A204.1 (cell line): ENCODE measurements around the gene AGAP1.

Source experiments
- FAIRE-seq: peaks from 2 replicates; lab custom pipeline; 2012; peaks lifted over from hg19 to GRCh38; lab: Jason Lieb, UNC

The AGAP1 gene

DNA sequence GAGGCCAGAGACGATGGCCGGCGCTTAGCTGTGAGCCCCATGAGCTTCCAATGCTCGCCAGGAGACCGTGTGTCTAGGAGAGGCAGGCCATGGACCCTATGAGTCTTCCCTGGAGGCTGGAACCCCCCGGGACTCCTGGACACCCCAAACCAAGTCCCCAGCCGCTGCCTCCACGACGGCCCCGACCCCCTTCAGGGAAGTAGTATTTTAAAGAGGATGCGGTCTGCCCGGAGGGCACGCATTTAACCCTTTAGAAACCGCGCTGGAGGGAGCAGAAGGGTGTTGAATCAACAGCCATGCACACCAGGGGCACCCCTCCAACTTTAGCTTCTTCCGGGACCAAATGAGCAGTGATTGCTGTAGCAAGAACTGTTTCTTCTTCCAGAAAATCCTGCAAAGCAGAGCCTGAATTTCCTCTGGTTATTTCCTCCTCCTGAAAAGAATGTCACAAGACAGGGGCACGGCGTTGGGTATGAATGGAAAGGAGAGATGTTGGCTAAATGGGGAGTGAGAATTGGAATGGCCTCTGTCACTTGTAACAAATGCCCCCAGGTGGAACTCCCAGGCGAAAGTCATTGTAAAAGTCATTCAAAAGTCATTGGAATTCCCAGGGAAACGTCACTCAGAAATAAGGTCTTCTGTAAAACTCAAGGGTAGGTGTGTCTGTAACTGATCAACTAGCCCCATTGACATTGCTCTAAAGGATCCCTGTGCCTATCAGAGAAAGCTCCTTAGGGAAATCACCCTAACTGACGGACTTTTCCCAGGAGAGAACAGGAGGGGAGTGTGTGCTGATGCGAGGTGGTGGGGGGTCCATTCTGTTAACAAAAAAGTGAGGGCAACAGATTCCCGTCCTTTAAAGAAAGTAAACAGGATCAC is 680.1 kb downstream of the AGAP1 start:
- FAIRE-seq: no peak

DNA sequence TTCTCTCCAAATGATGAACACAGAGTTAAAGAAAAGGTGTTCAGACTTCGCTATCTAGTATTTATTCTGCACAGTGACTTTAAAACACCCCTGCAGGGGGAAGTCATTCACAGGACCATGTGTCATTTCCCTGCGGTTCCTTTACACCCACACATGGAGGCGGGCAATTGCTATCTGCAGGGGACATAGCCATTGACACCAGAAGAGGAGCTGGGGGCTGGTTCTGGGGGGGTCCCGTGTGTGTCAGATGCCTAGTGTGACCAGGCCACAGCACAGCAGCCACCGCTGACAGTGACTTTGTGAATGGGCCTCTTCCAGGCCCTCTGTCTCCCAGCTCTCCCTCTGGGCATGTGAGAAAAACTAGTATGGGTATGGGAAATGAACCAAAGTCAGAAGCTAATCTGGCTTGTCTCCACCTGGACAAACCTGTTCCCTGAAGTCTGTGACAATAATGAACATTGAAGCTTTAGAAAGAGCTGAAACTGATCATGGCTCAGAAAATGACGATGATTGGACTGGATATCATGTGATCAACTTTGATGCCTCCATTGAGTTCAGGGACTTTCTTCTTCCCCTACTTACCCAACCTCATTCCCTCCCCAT is 681.8 kb downstream of the AGAP1 start:
- no peak for FAIRE-seq

DNA sequence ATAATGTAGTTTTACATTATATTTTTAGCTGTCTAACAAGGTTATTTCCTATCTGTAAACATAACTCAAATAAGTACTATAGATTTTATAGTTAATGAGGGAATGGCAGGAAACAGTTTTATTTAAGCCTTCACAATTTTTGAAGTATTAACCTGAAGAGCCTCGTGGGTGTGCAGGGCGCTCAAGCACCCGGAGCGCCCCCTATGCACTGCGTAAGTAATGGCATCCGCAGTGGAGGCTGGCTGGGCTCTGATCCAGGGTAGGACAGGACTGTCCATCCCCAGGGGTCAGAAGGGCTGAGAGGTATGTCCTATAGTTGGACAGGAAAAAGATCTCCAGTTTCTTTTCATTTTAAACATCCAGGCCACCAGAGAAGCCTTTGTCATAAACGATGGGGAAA is 682.6 kb downstream of the AGAP1 start:
- FAIRE-seq: no peak

DNA sequence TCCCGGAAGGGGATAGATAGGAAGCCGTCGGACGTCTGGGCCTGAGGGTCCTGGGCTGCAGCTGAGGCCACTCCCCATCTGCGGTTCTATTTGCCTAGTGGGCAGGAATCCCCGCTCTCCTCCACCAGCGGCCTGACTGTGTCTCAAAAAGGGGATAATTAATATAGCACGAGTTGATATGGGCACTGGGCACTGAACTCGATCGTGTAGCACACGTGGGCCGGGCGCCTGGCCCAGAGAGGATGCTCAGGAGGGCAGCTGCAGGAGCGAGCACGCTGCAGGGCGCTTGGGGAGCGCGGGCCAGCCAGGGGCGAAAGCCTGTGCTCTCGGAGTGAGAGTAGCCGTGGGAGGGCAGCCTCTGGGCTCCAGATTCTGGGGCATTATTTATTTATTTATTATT is 683.1 kb downstream of the AGAP1 start:
- no peak for FAIRE-seq

DNA sequence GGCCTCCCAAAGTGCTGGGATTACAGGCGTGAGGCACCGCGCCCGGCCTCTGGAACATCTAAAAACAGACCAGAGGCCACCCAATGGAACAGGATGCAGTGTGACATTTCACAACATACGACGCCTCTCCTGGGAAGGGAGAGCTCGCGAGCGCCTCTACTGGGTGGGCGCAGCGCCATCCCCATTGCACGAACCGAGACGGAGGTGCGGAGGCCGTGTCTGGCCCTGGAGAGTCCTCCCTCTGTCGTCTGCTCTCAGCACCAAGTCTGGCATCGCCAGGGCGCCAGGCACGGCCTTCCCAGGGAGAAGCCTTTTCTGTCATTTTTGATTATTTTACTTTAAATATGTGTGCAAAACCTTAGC is 683.7 kb downstream of the AGAP1 start:
- no peak for FAIRE-seq

DNA sequence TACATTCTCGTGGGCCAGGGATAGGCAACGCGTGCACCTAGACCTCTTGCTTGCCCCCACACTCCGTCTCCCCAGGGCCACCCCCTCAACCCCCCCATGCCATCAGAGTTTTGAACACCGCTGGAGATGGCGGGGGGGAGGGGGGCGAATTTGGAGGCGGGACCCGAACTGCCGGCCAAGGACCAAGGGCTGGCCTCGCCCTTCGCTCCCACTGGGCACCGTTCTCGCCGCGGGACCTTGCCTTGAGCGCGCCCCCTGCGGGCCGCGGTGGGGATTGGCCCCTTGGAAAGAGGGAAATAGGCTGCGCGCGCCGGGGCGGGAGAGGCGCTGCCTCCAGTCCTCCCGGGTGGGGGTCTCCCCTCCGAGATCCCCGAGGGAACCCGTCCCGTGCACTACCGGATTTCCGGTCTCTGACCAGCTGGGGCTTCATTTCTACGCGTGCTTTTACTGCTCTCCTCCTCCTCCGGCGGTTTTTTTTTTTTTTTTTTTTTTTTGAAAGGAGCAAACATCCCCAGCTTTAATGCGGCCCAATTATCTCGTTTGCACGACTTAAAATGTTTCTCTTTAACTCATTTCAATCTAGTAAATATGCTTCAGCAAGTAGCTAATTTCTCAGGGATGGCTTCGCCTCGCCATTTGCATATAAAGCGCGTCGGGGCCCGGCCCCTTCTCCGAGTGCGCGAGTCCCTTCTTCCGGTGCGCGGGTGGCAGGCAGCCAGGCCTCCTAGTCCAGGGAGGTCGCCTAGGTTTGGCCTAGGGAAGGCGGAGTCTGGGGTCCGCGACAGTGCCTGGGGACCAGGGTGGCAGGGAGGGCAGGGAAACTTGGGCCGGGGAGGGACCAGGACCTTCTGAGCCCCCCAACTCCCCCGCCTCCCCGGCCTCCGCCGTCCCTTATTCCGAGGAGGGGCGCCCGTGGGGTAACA is 684.4 kb downstream of the AGAP1 start:
- no peak for FAIRE-seq

GRCh38 chr2:236178890-236179235 is 685.0 kb downstream of the AGAP1 start:
- FAIRE-seq: no peak

- no peak for FAIRE-seq
These were observed 685.6 kb downstream of the AGAP1 start for GRCh38 chr2:236179236-236180075.

DNA sequence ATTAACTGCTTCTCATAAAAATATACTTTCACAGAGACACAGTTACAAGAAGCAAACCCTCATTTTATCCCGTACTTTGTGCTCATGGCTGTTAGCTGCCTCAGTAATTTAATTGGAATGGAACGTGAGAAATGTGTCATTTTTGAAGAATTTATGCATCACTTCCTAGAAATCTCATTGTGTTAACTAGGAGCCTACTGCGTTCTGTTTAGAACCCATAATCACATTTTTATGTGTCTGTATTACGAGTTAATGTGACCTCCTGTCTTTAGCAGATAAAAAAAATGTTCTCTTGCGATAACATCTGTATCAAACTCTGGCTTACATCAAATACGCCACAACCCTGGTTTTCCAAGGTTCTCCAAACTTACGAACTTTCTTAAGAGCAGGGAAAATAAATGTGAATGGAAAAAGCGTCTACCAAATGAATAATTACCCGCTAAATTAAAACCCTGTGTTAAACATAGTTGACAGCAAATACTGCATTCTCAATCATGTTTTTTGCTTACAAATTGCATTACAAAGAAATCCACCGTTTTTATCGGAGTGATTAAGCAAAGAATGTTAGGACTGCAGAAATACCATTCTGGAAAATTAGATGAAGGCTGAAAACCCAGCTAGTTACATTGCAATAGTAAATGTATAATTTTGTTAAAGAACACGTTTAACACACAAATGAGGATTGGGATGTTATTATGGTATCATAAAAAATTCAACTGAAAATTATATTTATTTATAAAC is 686.4 kb downstream of the AGAP1 start:
- FAIRE-seq: no peak

- FAIRE-seq: peak; percentile 97
These were observed 687.1 kb downstream of the AGAP1 start for GRCh38 chr2:236180831-236181453.
